Measurements from ENCODE around the gene C12orf60.

- no peak for TF ChIP-seq ZSCAN18 (CRISPR knock-in tag; IDR thresholded peaks at IDR 0.05)
- no peak for TF ChIP-seq MAX (CRISPR knock-in tag; IDR thresholded peaks at IDR 0.05)
- TF ChIP-seq CTCF (IDR thresholded peaks at IDR 0.05): no peak
- TF ChIP-seq ZNF121 (CRISPR knock-in tag; IDR thresholded peaks at IDR 0.05): no peak
- no peak for TF ChIP-seq E2F5 (CRISPR knock-in tag; IDR thresholded peaks at IDR 0.05)
Observed at GRCh38 chr12:14774906-14775635, 28.4 kb upstream of the C12orf60 start.
